ENCODE data around the gene PSMC3.
A peak's percentile ranks its signal among the peaks of the same experiment; 100 is the strongest.

PSMC3 gene

DNA sequence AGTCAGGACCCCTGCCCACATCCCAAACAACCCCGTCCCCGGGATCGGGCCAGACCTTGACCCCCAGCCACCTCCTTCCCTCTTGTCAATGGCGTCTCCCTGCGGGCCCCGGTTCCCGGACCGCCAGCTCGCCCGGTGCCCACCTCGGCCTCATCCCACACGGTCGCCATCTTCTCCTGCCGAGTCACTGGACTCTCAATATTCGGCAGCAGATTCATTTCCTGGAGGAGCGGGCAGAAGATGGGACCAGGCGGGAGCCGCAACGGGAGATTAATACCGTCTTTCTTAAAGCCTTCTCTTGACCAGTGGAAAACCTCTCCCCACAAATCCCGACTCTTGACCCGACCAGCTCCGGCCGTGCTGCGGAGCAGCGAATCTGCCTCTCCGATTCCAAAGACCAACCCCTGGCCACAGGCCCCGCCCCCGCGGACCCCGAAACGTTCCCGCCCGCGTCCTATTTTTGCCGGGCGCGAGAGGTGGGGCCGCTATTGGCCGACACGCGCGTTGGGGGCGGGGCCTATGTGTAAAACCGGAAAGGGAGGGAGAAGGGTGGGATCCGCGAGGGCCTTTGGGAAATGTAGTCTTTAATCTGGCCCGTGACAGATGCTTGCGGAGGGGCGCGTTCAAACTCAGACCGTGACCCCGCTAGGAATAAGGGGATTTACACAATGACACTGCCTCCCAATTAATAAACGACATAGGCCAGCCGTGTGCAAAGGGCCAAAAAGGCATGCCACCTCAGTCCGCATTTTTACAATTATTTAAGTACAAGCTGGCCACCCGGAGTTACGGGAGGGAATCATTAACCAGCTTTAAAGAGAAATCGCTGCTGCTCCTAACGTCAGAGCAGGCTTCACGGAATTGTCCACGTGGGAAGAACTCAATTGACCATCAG is at the start of gene PSMC3:
Gene PSMC3, minus strand, starts transcription at position 378 of the 895 bp plus-strand sequence. Its CDS starts 160 bp downstream, at position 218.
- TF ChIP-seq, protein P1, sequence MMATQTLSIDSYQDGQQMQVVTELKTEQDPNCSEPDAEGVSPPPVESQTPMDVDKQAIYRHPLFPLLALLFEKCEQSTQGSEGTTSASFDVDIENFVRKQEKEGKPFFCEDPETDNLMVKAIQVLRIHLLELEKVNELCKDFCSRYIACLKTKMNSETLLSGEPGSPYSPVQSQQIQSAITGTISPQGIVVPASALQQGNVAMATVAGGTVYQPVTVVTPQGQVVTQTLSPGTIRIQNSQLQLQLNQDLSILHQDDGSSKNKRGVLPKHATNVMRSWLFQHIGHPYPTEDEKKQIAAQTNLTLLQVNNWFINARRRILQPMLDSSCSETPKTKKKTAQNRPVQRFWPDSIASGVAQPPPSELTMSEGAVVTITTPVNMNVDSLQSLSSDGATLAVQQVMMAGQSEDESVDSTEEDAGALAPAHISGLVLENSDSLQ (IDR thresholded peaks at IDR 0.05) = no peak
- TF ChIP-seq NFRKB (IDR thresholded peaks at IDR 0.05) (peak; percentile 86), FOXA1 (IDR thresholded peaks at IDR 0.05) (no peak), ELF4 (IDR thresholded peaks at IDR 0.05) (0 out of 2 replicates have a peak, but pooled peaks have one; percentile 7), BHLHE40 (IDR thresholded peaks at IDR 0.05; ENCODE audit: borderline replicate concordance) (no peak), SUZ12 (IDR thresholded peaks at IDR 0.05) (no peak), SP1 (IDR thresholded peaks at IDR 0.05) (no peak), LEF1 (IDR thresholded peaks at IDR 0.05; ENCODE audit: borderline replicate concordance) (no peak), L3MBTL2 (conservative IDR thresholded peaks at IDR 0.05) (no peak), FOXM1 (IDR thresholded peaks at IDR 0.05; ENCODE audit: borderline replicate concordance) (no peak), CTBP1 (IDR thresholded peaks at IDR 0.05; ENCODE audit: borderline replicate concordance) (no peak), ARNT (IDR thresholded peaks at IDR 0.05) (no peak), TARDBP (IDR thresholded peaks at IDR 0.05) (no peak), ZNF384 (IDR thresholded peaks at IDR 0.05) (no peak), HDGF (IDR thresholded peaks at IDR 0.05; ENCODE audit: borderline replicate concordance) (no peak), FOXK2 (IDR thresholded peaks at IDR 0.05) (no peak)
- peak; percentile 93 for DNase-seq (ENCODE audit: extremely low spot score)
- ChIA-PET POLR2A (interaction anchor here (1.0 to 5.0 kb wide), 7 partner anchors 7 to 340 kb away, joined by 3 to 72 read pairs (median 3); partner anchors contain the start of genes ACP2 and SLC39A13), CTCF (interaction anchor here (0.9 to 1.1 kb wide), 2 partner anchors 14 to 52 kb away, joined by 3 to 4 read pairs; no protein-coding TSS in a partner anchor)

DNA sequence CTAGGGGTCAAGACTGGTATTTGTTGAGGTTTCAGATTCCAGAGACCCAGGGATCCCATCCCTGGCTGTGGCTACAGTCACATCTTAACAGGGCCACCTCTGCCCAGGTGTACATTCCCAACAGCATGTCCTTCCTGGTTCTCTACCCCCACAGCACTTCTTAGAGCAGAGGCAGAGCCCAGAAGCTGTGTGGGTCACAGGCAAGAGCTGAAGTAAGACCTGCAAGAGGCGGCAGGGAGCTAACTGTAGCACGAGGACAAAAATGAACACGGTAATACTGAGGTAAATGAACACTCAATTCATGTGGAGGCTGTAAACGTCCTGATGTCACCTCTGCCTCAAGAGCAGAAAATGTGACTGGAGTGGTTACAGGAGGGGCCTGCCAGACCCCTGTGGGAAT is 44.4 kb upstream of the PSMC3 start:
- TF ChIP-seq ZNF384 (IDR thresholded peaks at IDR 0.05) = no peak
- no peak for TF ChIP-seq ARNT (IDR thresholded peaks at IDR 0.05)
- TF ChIP-seq FOXK2 (IDR thresholded peaks at IDR 0.05) = no peak
- TF ChIP-seq TARDBP (IDR thresholded peaks at IDR 0.05) = no peak
- no peak for TF ChIP-seq L3MBTL2 (conservative IDR thresholded peaks at IDR 0.05)
- TF ChIP-seq FOXM1 (IDR thresholded peaks at IDR 0.05; ENCODE audit: borderline replicate concordance) = no peak
- TF ChIP-seq, protein P1 (IDR thresholded peaks at IDR 0.05) = no peak
- TF ChIP-seq NFRKB (IDR thresholded peaks at IDR 0.05) = no peak
- TF ChIP-seq SUZ12 (IDR thresholded peaks at IDR 0.05) = no peak
- no peak for TF ChIP-seq FOXA1 (IDR thresholded peaks at IDR 0.05)
- TF ChIP-seq ELF4 (IDR thresholded peaks at IDR 0.05) = no peak
- CTCF ChIA-PET = interaction anchor here (0.7 kb wide), 1 partner anchor 30 kb away, joined by 3 read pairs; no protein-coding TSS in a partner anchor
- POLR2A ChIA-PET = no interaction called here
- DNase-seq (ENCODE audit: extremely low spot score) = no peak

DNA sequence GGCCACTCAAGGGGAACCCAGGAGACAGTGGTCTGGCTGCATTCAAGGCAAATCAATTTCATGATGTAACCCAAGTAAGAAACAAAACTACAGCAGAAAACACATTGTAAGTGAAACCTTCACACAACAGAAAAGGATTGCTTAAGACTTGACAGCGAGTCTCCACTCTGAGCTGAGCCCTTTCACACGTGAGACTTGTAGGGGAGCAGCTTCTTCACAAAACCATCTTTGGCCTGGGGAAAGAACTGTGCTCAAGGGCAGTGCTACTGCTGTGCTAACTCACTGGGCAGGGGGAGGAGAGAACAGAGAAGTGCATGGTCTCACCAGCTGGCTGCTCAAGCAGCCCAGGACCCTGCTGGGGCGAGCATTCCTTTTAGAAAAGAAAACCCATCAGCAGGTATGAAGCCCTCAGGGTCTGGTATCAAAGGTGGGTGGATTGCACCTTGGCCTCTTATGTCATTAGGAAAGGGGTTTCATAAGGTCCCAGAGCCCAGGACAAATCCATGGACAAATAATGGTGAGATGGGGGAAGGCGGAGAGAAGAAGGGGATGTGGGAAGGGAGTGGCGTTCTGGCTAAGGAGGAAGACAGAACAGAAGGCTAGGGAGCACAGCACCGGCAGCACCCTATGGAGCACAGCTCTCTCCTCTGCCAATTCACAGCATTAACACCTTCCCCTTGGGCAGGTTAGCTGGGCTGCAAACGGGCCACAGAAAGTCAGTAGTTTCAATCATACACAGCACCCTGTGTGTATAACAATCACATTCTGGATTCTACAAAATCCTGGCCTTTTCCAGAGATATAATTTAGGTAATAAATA is 43.3 kb upstream of the PSMC3 start:
- DNase-seq (ENCODE audit: extremely low spot score) = no peak
- no peak for TF ChIP-seq FOXM1 (IDR thresholded peaks at IDR 0.05; ENCODE audit: borderline replicate concordance)
- TF ChIP-seq BHLHE40 (IDR thresholded peaks at IDR 0.05; ENCODE audit: borderline replicate concordance) = no peak
- no peak for TF ChIP-seq ARNT (IDR thresholded peaks at IDR 0.05)
- TF ChIP-seq, protein P1 (IDR thresholded peaks at IDR 0.05) = no peak
- TF ChIP-seq FOXK2 (IDR thresholded peaks at IDR 0.05) = no peak
- ChIA-PET POLR2A (no interaction called here), CTCF (no interaction called here)

DNA sequence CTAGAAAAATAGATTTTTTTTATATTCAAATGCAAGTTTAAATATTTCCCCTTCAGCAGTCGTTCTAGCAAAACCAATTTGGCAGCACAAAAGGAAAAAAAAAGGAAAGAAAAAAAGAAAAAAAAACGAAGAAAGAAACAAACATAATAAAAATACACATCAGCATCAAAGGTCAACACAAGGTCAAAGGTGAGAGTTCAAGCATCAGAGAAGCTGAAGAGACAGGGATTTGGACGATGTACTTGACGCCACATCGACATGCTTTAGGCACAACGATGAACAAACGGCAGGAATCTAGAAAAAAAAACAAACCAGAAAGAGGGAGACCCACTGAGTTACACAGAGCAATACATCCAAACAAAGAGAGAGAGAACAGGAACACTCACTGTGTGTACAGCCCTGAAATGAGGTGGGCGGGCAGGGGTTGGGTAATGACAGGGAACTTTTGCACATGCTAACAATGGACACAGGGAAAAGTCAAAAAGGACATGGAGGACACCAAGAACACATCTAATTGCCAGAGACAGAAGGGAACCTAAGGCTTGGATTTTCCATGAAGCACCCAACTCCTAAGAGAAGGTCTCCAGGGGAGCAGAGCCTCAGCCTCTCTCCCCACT is 42.5 kb upstream of the PSMC3 start:
- POLR2A ChIA-PET = no interaction called here
- no peak for DNase-seq (ENCODE audit: extremely low spot score)
- CTCF ChIA-PET = no interaction called here
- TF ChIP-seq FOXK2 (IDR thresholded peaks at IDR 0.05) (no peak), BHLHE40 (IDR thresholded peaks at IDR 0.05; ENCODE audit: borderline replicate concordance) (no peak), FOXA1 (IDR thresholded peaks at IDR 0.05) (no peak)

DNA sequence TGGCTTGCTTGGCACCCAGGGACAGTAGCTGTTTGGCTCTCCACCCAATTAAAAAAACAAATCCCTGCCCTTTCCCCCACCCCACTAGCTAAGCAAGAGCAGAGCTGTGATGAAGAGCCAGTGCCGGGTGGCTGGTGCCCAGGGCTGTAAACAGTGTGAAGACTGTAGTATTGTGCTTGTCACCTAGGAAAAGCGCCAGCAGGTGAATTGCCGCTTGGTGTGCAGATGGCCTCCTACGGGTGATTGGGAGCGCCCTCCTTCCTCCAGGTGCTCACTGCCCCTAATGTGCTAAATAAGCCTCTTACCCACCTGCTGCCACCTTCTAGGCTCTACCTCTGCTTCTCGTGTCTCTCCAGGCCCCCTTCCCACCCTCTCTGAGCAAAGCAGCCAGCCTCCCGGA is 41.1 kb upstream of the PSMC3 start:
- ChIA-PET POLR2A (no interaction called here), CTCF (no interaction called here)
- TF ChIP-seq FOXA1 (IDR thresholded peaks at IDR 0.05) (no peak), CTBP1 (IDR thresholded peaks at IDR 0.05; ENCODE audit: borderline replicate concordance) (no peak), BHLHE40 (IDR thresholded peaks at IDR 0.05; ENCODE audit: borderline replicate concordance) (no peak), FOXM1 (IDR thresholded peaks at IDR 0.05; ENCODE audit: borderline replicate concordance) (no peak)
- TF ChIP-seq, protein P1 (IDR thresholded peaks at IDR 0.05) = no peak
- no peak for DNase-seq (ENCODE audit: extremely low spot score)
